GM21515 (cell line): ENCODE results near the gene VKORC1L1.
"Not testable (repeated sequence)": the region's sequence is repeated elsewhere in the genome, so short reads cannot be mapped to it uniquely, and the experiment has no call there.

ENCODE experiments used
- ATAC-seq: cut with Tn5 transposase; IDR thresholded peaks from one replicate; pipeline ENCODE4 v1.9.1; 2021; ENCODE audit not compliant: unreplicated experiment

VKORC1L1 gene

GRCh38 chr7:65884983-65885382 lies 12.1 kb downstream of the VKORC1L1 start:
- not testable (repeated sequence) for ATAC-seq

GRCh38 chr7:65885533-65885932 lies 12.7 kb downstream of the VKORC1L1 start:
- not testable (repeated sequence) for ATAC-seq

GRCh38 chr7:65888434-65889156 lies 15.7 kb downstream of the VKORC1L1 start:
- ATAC-seq = not testable (repeated sequence)

- ATAC-seq = not testable (repeated sequence)
Observed at GRCh38 chr7:65889722-65890121, 16.8 kb downstream of the VKORC1L1 start.

GRCh38 chr7:65892161-65892560 lies 19.3 kb downstream of the VKORC1L1 start:
- no peak for ATAC-seq

DNA sequence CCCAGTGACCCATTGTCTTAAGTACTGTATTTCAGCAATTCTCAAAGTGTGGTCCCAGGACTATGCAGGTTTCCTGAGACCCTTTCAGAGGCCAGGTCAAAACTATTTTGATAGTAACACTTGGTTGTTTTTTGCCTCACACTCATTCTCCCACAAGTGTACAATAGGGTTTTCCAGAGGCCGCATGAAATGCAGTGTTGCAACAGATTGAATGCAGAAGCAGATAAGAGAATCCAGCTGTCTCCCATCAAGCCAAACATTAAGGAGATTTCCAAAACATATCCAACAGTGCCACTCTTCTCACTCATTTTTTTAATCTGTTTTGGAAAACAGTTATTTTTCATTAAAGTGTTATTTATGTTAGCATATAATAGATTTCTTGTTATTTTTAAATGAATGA lies 20.0 kb downstream of the VKORC1L1 start:
- no peak for ATAC-seq

- no peak for ATAC-seq
Observed at GRCh38 chr7:65896279-65896870, 23.5 kb downstream of the VKORC1L1 start.

DNA sequence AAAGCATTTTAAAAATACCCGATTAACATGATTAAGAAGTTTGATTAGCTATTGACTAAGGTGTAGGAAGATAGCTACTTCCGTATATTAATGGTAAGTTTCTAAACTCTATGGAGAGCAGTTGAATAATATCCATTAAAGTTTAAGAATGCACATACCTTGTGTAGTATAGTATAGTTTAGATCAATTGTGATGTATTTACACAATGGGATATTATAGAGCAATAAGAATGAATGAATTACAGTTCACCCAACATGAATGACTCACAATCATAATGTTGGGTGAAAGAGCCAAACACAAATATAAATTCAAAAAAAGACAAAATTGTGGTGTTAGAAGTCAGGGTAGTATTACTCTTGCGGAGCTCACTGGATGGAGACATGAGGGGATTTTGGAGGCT lies 24.4 kb downstream of the VKORC1L1 start:
- ATAC-seq = not testable (repeated sequence)

GRCh38 chr7:65898677-65899447 lies 26.0 kb downstream of the VKORC1L1 start:
- ATAC-seq = not testable (repeated sequence)

- ATAC-seq = no peak
Observed at GRCh38 chr7:65902306-65902705, 29.4 kb downstream of the VKORC1L1 start.

DNA sequence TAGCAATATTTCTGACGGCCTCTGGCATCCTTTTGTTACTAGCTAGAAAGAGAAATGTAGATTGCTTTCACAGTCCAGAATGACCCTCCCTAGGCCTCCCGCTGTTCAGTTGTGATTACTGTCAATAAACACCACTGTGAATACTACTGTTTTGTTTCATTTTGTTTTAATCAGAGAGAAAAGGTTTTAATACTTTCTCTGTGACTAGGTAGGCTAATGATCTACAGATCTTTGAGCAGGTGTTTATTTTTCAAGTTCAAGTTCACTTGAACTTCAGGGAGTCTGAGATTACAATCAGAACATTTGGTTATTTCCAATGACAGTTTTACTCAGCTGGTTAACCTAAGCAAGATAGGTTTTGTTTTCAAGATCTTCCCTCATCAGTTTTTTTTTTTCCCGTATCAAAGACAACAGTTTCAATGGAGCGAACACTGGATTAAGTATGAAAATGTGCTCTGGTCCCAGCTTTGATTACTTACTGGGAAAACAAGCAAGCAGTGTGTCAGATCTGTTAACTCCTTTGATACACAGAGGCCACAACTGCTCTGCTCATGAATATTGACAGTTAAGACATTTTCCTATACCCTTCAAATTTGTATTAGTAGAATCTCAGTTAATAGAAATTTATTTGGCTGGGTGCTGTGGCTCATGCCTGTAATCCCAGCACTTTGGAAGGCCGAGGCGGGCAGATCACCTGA lies 34.8 kb downstream of the VKORC1L1 start:
- ATAC-seq = no peak

DNA sequence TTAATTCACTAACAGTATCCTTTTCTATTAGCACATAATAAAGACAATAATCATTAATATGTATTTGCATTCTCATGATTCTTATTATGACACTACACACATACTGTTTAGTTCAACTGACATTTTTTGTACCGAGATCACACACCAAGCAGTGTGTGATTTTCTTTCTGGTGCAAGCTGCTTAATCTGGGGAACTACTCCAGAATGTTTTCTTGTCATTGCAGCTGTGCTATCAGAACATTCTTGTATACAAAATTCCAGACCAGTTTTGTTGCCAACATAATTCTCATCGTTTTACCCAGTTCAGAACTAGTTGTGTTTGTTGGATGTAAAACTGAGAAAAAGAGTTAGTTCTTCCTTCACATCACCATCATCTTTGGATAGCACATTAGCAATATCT lies 37.4 kb downstream of the VKORC1L1 start:
- ATAC-seq = no peak

- no peak for ATAC-seq
Observed at GRCh38 chr7:65912237-65912636, 39.4 kb downstream of the VKORC1L1 start.

- no peak for ATAC-seq
Observed at GRCh38 chr7:65915921-65916657, 43.2 kb downstream of the VKORC1L1 start.

DNA sequence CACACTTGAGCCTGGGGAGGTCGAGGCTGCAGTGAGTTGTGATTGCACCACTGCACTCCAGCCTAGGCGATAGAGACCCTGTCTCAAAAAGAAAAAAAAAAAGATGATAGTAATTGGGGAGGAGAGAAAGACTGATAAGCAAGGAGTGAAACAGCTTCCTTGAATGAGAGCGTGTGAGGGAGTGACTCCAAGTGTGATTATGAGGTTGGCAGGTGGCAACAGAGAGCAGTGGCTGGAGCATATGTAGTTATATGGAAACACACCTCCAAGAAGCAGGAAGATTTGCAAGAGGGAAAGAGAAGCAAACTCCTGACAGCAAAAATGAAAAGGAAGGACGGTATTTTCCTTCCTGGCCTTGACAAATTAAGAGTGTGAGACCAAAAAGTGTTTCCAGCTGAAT lies 50.4 kb downstream of the VKORC1L1 start:
- no peak for ATAC-seq

GRCh38 chr7:65924193-65924592 lies 51.3 kb downstream of the VKORC1L1 start:
- no peak for ATAC-seq

DNA sequence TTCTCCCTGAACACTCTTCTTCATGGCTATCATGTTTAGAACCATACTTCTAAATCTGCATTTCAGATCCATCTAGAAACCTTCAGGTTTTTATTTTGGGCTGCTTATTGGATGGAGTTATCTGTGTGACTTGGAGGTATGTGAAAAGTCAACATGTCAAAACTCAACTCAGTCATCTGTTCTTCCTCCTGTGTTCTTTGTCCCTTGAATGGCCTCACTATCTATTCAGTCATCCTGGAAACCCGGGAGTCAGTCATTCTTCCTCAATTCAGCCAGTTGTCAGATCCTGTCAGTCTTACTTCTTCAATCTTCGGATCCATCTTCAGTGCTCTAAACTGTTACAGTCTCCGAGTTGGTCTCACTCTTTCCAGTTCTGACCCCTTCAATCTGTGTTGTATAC lies 52.2 kb downstream of the VKORC1L1 start:
- no peak for ATAC-seq

- ATAC-seq = no peak
Observed at GRCh38 chr7:65926588-65926987, 53.7 kb downstream of the VKORC1L1 start.

DNA sequence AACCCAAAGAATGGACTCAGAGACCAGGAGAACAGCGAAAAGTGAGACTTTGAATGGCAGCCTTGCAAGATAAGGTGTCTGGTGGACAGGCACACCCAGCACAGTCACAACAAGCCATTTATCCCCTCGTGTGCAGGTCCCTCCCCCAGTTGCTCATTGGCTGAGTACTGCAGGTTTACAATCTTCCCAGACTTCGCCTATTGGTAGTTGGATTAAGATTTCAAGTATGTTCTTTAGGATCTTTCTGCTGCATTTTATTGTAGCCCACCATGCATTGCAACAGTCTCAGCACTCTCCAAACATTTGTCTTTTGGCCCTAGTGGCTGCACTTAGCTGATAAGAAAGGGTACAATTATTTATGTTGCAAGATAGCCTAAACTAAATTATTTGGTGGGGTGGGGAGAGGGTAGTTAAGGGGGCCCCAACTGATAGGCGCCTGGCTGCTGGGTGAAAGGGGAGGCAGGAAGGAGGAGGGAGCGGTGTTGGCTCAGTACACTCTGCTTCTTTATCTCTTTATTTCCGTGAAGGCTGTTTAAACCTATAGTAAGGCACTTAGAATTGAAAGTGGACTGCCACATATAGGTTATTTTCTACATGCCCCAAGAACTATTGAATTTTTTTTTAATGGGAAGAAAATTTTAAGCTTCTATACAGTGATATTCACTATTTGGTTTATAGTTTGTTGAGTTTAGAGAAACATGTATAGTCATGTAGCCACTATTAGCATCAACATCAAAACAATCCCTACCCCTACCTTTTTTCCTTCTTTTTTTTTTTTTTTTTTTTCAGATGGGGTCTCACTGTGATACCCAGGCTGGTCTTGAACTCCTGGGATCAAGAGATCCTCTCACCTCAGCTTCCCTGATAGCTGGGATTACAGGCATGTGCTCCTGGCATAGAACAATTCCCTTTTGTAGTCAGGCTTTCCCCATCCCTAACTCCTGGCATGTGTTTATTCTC lies 54.9 kb downstream of the VKORC1L1 start:
- no peak for ATAC-seq

GRCh38 chr7:65931685-65932084 lies 58.8 kb downstream of the VKORC1L1 start:
- no peak for ATAC-seq
